ENCODE measurements around the gene AOC1. TPM values are rescaled to one million over a fixed set of nuclear protein-coding genes. Genes with fewer than 3 reads are reported as not detected.

Gene AOC1
- total and polyA plus RNA-seq, 4 donors = 0.35 to 1.3 (median 0.70) TPM

DNA sequence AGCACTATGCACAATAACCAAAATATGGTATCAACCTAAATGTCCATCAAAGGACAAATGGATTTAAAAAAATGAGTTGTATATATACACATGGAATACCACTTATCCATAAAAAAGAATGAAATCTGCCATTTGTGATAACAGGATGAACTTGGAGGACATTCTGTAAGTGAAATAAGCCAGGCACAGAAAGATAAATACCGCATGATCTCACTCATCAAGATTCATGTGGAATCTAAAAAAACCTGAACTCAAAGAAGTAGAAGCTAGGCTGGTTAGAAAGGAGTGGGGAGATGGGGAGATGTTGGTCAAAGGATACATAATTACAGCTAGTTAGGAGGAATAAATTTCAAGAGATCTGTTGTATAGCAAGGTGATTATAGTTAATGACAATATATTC, 17.3 kb upstream of the AOC1 start:
- no peaks in the 10 kb centered on the region for H3K4me1 ChIP-seq (ENCODE audit: control insufficient read depth in 5 of 5, insufficient read depth in 5 of 5, low read length in 5 of 5)
- WGBS, 2 donors = 88 to 93% methylated on average over 1 of the region's 1 CpG
- H3K9me3 ChIP-seq (ENCODE audit: control insufficient read depth in 4 of 4, insufficient read depth in 3 of 4, low read length in 3 of 4) = peaks cover 0 to 2% (median 0%) of the 10 kb centered on the region in 4 donors
- no peaks in the 10 kb centered on the region for H3K27me3 ChIP-seq (ENCODE audit: control insufficient read depth in 3 of 3, insufficient read depth in 3 of 3, low read length in 2 of 3)
- TF ChIP-seq, protein P1, sequence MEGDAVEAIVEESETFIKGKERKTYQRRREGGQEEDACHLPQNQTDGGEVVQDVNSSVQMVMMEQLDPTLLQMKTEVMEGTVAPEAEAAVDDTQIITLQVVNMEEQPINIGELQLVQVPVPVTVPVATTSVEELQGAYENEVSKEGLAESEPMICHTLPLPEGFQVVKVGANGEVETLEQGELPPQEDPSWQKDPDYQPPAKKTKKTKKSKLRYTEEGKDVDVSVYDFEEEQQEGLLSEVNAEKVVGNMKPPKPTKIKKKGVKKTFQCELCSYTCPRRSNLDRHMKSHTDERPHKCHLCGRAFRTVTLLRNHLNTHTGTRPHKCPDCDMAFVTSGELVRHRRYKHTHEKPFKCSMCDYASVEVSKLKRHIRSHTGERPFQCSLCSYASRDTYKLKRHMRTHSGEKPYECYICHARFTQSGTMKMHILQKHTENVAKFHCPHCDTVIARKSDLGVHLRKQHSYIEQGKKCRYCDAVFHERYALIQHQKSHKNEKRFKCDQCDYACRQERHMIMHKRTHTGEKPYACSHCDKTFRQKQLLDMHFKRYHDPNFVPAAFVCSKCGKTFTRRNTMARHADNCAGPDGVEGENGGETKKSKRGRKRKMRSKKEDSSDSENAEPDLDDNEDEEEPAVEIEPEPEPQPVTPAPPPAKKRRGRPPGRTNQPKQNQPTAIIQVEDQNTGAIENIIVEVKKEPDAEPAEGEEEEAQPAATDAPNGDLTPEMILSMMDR (IDR thresholded peaks at IDR 0.05; ENCODE audit: control extremely low read depth, extremely low read depth) = no peak
- no peak overlapping the region for H3K4me3 ChIP-seq
- no peaks in the 10 kb centered on the region for H3K36me3 ChIP-seq (ENCODE audit: control insufficient read depth in 4 of 4, insufficient read depth in 4 of 4, low read length in 4 of 4)
- ATAC-seq (ENCODE audit: insufficient read depth, low FRiP score) (no peak), DNase-seq (no peak)
- H3K9ac ChIP-seq (ENCODE audit: insufficient read depth in 1 of 2, low read length in 2 of 2) = no peak overlapping the region
- H3K27ac ChIP-seq (ENCODE audit: low read depth in 1 of 2, low read length in 1 of 2) = no peak overlapping the region

DNA sequence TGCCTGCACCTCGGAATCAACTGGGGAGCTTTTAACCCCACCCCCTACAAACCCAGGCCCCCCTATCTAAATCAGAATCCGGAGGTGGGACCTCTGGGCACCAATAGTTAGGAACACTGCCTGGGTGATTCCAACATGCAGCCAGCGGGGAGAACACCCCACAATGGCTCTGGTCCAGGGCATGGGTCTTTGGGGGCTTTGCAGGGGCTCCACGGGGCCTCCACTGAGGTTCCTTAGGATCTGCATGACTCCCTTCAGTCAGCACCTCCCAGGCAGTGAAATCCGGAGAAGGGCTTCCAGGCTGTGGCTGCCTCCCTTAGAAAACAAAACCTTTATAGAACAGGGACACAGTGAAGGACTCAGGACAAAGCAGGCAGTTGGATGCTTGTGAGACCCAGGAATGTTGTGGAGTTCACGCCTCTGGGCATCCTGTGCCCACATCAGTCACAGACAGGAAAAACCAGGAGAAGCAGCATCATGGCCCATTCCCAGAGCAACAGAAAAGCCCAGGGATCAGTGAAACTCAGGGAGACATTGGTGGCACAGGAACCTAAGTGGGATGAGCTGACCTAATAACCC, 16.5 kb upstream of the AOC1 start:
- TF ChIP-seq, protein P1 (IDR thresholded peaks at IDR 0.05; ENCODE audit: control extremely low read depth, extremely low read depth) = no peak
- H3K9me3 ChIP-seq (ENCODE audit: control insufficient read depth in 4 of 4, insufficient read depth in 3 of 4, low read length in 3 of 4) = peaks cover 0 to 2% (median 0%) of the 10 kb centered on the region in 4 donors
- no peak overlapping the region for H3K4me3 ChIP-seq
- H3K4me1 ChIP-seq (ENCODE audit: control insufficient read depth in 5 of 5, insufficient read depth in 5 of 5, low read length in 5 of 5) = no peaks in the 10 kb centered on the region
- WGBS, 2 donors = 77 to 89% methylated on average over 6 of the region's 6 CpGs
- no peaks in the 10 kb centered on the region for H3K36me3 ChIP-seq (ENCODE audit: control insufficient read depth in 4 of 4, insufficient read depth in 4 of 4, low read length in 4 of 4)
- no peaks in the 10 kb centered on the region for H3K27me3 ChIP-seq (ENCODE audit: control insufficient read depth in 3 of 3, insufficient read depth in 3 of 3, low read length in 2 of 3)
- DNase-seq (no peak), ATAC-seq (ENCODE audit: insufficient read depth, low FRiP score) (no peak)
- H3K9ac ChIP-seq (ENCODE audit: insufficient read depth in 1 of 2, low read length in 2 of 2) = no peak overlapping the region
- no peak overlapping the region for H3K27ac ChIP-seq (ENCODE audit: low read depth in 1 of 2, low read length in 1 of 2)

DNA sequence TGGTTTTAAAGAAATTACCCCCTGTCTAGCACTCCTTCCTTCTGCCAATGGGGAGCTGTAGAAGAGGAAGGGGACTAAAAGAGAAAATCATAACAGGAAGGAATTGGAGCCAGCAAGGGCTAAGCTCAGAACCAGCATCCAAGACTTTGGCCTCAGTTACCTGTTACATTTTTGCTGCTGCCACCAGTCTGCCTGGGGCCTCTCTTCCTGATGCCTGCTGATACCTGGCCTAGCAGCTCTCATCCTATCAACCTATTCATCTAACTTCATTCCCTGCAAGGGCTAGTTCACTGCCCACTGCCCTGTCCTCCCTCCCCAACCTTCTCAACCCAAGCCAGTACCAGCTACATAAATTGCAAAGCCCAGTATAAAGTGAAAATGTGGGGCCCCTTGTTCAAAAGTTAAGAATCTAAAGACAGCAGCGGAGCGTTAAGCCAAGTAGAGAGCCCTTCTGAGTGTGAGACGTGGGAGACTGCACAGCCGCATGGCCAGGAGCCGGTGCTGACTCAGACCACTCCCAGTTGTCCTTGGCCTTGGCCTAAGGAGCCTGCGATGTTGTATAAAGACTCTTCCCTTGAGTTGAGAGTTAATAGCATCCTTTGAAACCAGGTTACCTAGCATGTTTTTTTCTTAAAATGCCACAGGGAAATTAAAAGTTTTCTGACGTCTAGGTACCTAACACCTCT, 13.2 kb upstream of the AOC1 start:
- Histone ChIP-seq H3K36me3 (ENCODE audit: control insufficient read depth in 4 of 4, insufficient read depth in 4 of 4, low read length in 4 of 4) (no peaks in the 10 kb centered on the region), H3K27me3 (ENCODE audit: control insufficient read depth in 3 of 3, insufficient read depth in 3 of 3, low read length in 2 of 3) (no peaks in the 10 kb centered on the region), H3K4me3 (no peak overlapping the region), H3K9me3 (ENCODE audit: control insufficient read depth in 4 of 4, insufficient read depth in 3 of 4, low read length in 3 of 4) (peaks cover 0 to 9% (median 0%) of the 10 kb centered on the region in 4 donors), H3K4me1 (ENCODE audit: control insufficient read depth in 5 of 5, insufficient read depth in 5 of 5, low read length in 5 of 5) (no peaks in the 10 kb centered on the region), H3K27ac (ENCODE audit: low read depth in 1 of 2, low read length in 1 of 2) (no peak overlapping the region), H3K9ac (ENCODE audit: insufficient read depth in 1 of 2, low read length in 2 of 2) (no peak overlapping the region)
- 80 to 86% methylated on average over 7 of the region's 7 CpGs for WGBS, 2 donors
- TF ChIP-seq, protein P1 (IDR thresholded peaks at IDR 0.05; ENCODE audit: control extremely low read depth, extremely low read depth) = no peak
- DNase-seq = no peak
- no peak for ATAC-seq (ENCODE audit: insufficient read depth, low FRiP score)

Data from lung (tissue), 12 donors.